GM12865 (cell line): Measurements from ENCODE around the gene SELENOO.

ENCODE experiments used
- DNase-seq: peaks from one replicate; pipeline ENCODE4 v3.0.0; 2010; ENCODE audit warnings: low read depth
- H3K4me3 ChIP-seq: 2 replicates; pipeline ENCODE4 v1.5.1; 2011; ENCODE audit warnings: mild to moderate bottlenecking, low read depth, low read length, control low read depth
- CTCF ChIP-seq: IDR thresholded peaks from 2 replicates; pipeline ENCODE4 v1.5.1; 2011; ENCODE audit warnings: low read length, control low read depth, low read depth, inconsistent platforms; ENCODE audit not compliant: insufficient read depth; ENCODE audit errors: missing control alignments

SELENOO gene

GRCh38 chr22:50208939-50209892 is 8.4 kb downstream of the SELENOO start:
- DNase-seq, result peak; percentile 5
- no peak overlapping the region for H3K4me3 ChIP-seq
- no peak for TF ChIP-seq CTCF

DNA sequence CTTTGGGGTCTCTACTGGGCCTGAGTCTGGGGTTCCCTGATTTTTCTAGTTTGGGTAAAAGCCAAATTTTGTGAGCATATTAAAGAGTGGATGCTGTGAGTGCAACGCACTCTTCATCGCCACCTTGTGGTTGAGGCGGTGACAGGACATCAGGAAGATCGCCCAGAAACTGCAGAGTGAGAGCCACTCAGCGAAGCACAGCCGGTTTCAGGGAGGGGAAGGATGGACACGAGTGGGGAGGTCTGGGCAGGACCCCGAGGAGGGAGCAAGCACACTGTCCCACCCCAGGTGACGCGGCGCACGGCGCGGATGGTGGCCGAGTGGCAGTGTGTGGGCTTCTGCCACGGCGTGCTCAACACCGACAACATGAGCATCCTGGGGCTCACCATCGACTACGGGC is 9.1 kb downstream of the SELENOO start:
- peak; percentile 74 for DNase-seq
- H3K4me3 ChIP-seq, result no peak overlapping the region
- peak; percentile 83 for TF ChIP-seq CTCF

DNA sequence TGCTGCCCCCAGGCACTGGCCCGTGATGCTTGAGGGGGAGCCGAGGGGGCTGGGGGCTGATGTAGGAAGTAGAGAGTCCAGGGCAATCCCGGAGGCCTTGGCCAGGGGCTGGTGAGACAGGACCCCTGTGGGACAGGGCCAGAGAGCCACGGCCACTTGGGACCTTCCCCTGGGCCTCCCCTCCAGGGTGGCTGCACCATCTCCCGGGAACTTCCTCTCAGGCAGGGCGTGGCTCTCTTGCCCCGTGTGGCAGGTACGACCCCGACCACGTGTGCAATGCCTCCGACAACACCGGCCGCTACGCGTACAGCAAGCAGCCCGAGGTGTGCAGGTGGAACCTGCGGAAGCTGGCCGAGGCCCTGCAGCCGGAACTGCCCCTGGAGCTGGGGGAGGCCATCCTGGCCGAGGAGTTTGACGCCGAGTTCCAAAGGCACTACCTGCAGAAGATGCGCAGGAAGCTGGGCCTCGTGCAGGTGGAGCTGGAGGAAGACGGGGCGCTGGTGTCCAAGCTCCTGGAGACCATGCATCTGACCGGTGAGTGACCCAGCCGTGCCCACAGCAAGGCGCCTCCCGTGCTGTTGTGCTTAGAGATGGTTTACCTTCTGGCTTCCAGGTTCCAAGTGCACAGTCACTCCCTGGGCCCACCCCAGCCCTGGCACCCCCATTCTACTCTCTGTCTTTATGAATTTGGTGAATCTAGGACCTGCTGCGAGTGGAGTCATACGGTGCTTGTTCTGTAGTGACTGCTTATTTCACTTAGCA is 9.7 kb downstream of the SELENOO start:
- TF ChIP-seq CTCF, result no peak
- DNase-seq, result peak; percentile 9

GRCh38 chr22:50211147-50211546 is 10.3 kb downstream of the SELENOO start:
- DNase-seq, result no peak
- TF ChIP-seq CTCF, result no peak
- no peak overlapping the region for H3K4me3 ChIP-seq

More for the DNA sequence above, 9.7 kb downstream of the SELENOO start:
- no peak overlapping the region for H3K4me3 ChIP-seq

GRCh38 chr22:50213263-50213662 is 12.5 kb downstream of the SELENOO start:
- DNase-seq, result no peak
- H3K4me3 ChIP-seq, result no peak overlapping the region
- no peak for TF ChIP-seq CTCF

DNA sequence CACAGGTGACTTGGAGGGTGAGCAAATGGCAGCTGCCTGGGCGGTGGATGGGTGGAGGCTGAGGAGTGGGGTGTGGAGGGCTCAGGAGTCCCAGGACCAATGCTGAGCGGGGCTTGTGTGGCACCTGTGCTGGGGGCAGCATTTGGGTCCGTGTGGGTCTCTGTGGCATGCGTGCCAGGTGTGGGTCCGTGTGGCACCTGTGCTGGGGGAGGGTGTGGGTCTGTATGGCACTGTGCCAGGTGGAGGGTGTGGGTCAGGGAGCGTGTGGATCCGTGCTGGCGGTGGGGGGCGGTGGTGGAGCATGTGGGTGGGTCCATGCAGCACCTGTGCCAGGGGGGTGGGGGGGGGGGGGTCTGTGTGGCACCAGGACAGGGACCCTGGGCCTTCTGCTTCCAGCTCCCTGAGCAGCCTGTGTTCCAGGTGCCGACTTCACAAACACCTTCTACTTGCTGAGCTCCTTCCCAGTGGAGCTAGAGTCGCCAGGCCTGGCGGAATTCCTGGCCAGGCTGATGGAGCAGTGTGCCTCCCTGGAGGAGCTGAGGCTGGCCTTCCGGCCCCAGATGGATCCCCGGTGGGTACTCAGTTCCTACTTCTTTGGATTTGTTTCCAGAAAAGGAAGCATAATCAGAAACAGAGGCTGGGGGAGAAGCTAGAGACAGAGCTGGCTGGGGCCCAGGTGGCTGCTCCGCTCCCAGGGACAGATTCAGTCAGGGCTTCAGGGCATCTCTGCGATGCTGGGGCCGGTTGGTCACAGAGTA is 14.7 kb downstream of the SELENOO start:
- no peak for DNase-seq
- TF ChIP-seq CTCF, result no peak
- no peak overlapping the region for H3K4me3 ChIP-seq
